Lower leg skin (tissue), 3 donors: ENCODE results near the gene ABCA8.

Experiments used
- CTCF ChIP-seq, 3 donors: fragments of 450-650 bp; IDR thresholded peaks; one replicate each; pipeline ENCODE4 v1.5.1; 2016; ENCODE audit warnings: antibody characterized with exemption in 3 of 3, mild to moderate bottlenecking in 3 of 3, moderate library complexity in 2 of 3
- POLR2A ChIP-seq, 2 donors: fragments of 450-650 bp; IDR thresholded peaks; one replicate each; pipeline ENCODE4 v1.6.1; 2016 to 2017; ENCODE audit warnings: antibody characterized with exemption in 2 of 2, mild to moderate bottlenecking in 1 of 2, moderate library complexity in 1 of 2

- TF ChIP-seq CTCF (IDR thresholded peaks at IDR 0.05) (no peak), POLR2A (IDR thresholded peaks at IDR 0.05) (no peak)
Measured at GRCh38 chr17:68954146-68954896, 871 bp downstream of the ABCA8 start.
